8988T (cell line): ENCODE measurements around the gene GFER.
"Not testable (repeated sequence)": the region's sequence is repeated elsewhere in the genome, so short reads cannot be mapped to it uniquely, and the experiment has no call there.

ENCODE experiments used
- DNase-seq: peaks from one replicate; pipeline ENCODE4 v3.0.0; 2011

GFER gene

DNA sequence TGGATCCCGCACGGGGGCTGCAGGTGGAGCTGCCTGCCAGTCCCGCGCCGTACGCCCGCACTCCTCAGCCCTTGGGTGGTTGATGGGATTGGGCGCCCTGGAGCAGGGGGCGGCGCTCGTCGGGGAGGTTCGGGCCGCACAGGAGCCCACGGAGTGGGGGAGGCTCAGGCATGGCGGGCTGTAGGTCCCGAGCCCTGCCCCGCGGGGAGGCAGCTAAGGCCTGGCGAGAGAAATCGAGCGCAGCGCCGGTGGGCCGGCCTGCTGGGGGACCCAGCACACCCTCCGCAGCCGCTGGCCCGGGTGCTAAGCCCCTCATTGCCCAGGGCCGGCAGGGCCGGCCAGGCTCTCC is 25.9 kb upstream of the GFER start:
- not testable (repeated sequence) for DNase-seq

- no peak for DNase-seq
Measured at GRCh38 chr16:1958715-1959268, 25.2 kb upstream of the GFER start.

GRCh38 chr16:1959269-1960039 is 24.5 kb upstream of the GFER start, which contains the start of gene NDUFB10:
Gene NDUFB10, plus strand, starts transcription at chr16:1959538. Its CDS starts 87 bp downstream, at chr16:1959625.
- DNase-seq, result peak; percentile 70

GRCh38 chr16:1960665-1961630 is 23.0 kb upstream of the GFER start:
- no peak for DNase-seq

DNA sequence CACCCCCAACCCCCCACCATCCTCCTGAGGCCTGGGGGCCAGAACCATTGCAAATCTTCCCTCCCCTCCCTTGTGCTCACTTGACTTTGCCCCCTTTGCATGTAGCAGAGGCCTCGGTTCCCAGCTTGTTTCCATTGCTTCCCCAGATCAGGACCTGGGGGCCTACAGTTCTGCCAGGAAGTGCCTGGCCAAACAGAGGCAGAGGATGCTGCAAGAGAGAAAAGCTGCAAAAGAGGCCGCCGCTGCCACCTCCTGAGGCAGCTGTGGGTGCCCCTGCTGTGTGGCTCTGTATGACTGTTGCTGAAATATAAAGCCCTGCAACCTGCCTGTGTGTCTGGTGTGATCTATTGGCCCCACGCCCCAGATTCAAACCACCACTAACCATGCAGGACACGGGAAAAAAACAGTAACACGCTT is 22.3 kb upstream of the GFER start:
- DNase-seq, result no peak

GRCh38 chr16:1962161-1963153 is 21.5 kb upstream of the GFER start:
- DNase-seq, result not testable (repeated sequence)

- no peak for DNase-seq
Measured at GRCh38 chr16:1963806-1964505, 20.0 kb upstream of the GFER start.

DNA sequence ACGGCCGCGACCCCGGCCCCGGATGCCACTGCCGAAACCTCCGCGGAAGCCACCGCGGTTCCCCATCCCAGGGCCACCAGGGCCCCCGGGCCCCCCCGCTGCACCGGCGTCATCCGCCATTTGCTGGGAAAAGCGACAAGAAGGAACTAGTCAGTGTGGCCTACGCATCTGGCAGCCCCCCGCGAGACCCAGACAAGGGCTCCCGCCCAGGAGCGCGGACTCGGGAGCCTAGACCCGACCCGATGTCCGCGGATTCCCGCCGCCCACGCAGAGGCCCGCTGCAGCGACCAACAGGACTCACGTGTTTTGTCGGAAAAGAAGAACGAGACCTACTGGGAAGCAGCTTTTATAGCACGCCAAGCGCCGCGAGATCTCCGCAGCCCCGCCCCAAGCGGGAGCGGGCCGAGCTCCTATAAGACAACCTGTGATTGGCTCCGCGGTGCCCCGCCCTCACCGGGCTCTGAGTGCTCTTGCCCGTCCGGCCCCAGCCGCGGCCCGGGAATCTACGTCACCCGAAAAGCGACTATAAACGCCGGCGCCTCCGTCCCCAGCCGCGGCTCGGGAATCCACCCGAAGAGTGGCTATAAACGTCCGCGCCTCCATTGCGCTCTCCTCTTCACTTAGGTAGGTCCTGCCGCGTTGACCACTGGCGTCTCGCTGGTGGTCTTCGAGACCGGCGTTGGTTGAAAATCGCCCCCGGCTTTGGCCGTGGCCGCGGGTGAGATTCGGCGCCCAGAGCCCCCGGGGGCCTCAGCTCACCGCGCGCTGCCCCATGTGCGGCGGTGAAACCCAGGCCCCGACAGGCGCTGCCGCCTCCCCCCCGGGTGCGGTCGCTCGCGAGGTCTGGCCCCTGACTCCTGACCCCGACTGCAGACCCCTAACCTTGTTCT is 19.2 kb upstream of the GFER start, which contains the start of gene RPS2:
RPS2 (minus strand) TSS at position 321 of the 890 bp plus-strand sequence; CDS start at position 120, 201 bp downstream.
- peak; percentile 99 for DNase-seq

DNA sequence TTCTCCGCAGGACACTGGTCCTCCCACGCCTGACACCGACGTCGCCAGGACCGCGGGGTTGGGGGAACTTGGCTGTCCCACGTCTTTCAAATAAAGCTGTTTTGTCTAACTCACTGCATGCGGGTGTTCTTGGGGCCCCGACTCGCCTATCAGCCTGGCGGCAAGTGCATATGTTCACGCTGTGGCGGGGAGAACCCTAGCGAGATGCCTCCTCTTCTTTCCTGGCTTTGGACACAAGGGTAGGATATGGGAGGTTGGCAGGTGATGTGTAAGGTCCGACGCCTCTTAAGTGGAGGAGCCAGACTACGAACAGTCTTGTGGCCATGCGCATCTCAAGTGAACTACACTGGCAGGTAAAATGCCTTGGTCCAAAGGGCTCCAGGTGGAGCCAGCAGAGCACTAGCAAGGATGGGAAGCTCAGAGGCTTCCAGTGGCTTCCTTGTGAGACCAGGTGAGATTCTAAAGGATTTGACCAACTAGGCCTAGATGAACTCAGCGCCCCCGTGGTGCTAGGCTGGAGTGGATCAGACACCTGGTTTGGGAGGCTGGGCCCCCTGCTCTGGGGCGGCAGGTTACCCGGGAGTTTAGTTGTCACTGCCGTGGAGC is 18.5 kb upstream of the GFER start:
- DNase-seq, result no peak

- DNase-seq, result no peak
Measured at GRCh38 chr16:1966460-1966859, 17.5 kb upstream of the GFER start, which contains the start of gene RNF151. Gene RNF151, plus strand, starts transcription at chr16:1966856. Its CDS starts 26 bp downstream, at chr16:1966882.

- DNase-seq, result no peak
Measured at GRCh38 chr16:1968146-1968953, 15.6 kb upstream of the GFER start.

- DNase-seq, result peak; percentile 96
Measured at GRCh38 chr16:1971796-1972489, 12.1 kb upstream of the GFER start, which contains the start of gene TBL3. Gene TBL3, plus strand, starts transcription at chr16:1972053. Its CDS starts 112 bp downstream, at chr16:1972165.

DNA sequence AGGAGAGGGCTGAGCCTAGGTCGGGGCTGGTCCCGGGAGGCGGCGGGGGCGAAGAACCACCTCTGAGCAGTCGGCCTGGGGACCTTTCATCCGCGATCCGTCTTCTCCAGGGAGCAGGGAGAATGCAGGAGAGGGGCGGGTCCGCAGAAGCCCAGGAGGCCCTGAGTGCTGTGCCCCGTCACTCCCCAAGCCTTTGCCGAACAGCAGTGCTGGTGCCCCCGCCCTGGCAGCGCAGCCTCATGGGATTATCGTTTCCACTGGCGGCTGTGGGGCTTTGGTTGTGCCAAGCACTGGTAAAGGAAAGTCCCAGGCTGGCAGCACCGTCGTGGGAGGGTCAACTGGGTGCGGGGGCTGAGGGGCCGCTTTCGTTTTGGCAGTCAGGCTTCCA is 11.5 kb upstream of the GFER start:
- no peak for DNase-seq

GRCh38 chr16:1973461-1974156 is 10.4 kb upstream of the GFER start:
- DNase-seq, result no peak

- DNase-seq, result no peak
Measured at GRCh38 chr16:1974157-1975070, 9.6 kb upstream of the GFER start.
